Calu3 (cell line): ENCODE measurements around the gene DECR2. TPM values are rescaled to one million over a fixed set of nuclear protein-coding genes. Genes with fewer than 3 reads are reported as not detected.
"Not testable (repeated sequence)": the region's sequence is repeated elsewhere in the genome, so short reads cannot be mapped to it uniquely, and the experiment has no call there.

Source experiments
- BruUV-seq: library from RNA; stranded (reverse); fragments of 400-500 nt; replicated peaks from 2 replicates; lab custom pipeline; 2021; lab: Mats Ljungman, UMichigan
- CTCF ChIA-PET: fragments of 300-600 bp; sonication (Branson Sonifier 250); formaldehyde crosslinking; loops from one replicate; lab custom pipeline; 2022; ENCODE audit warnings: antibody characterized with exemption; lab: Charles Lee
- DNase-seq: peaks from one replicate; pipeline ENCODE4 v3.0.0; 2022
- H3K27ac Mint-ChIP-seq: one replicate; pipeline ENCODE4 v1.8.0; 2022; ENCODE audit warnings: mixed read lengths; ENCODE audit not compliant: unreplicated experiment
- H3K27me3 Mint-ChIP-seq: one replicate; pipeline ENCODE4 v1.8.0; 2022; ENCODE audit warnings: mixed read lengths; ENCODE audit not compliant: unreplicated experiment
- H3K36me3 Mint-ChIP-seq: one replicate; pipeline ENCODE4 v1.8.0; 2022; ENCODE audit warnings: mild to moderate bottlenecking, moderate library complexity, mixed read lengths; ENCODE audit not compliant: insufficient read depth, unreplicated experiment
- H3K4me1 Mint-ChIP-seq: one replicate; pipeline ENCODE4 v1.8.0; 2022; ENCODE audit warnings: mild to moderate bottlenecking, low read depth, mixed read lengths; ENCODE audit not compliant: unreplicated experiment
- H3K4me3 Mint-ChIP-seq: one replicate; pipeline ENCODE4 v1.8.0; 2022; ENCODE audit warnings: mild to moderate bottlenecking, low read depth, moderate library complexity, mixed read lengths; ENCODE audit not compliant: unreplicated experiment
- H3K9me3 Mint-ChIP-seq: one replicate; pipeline ENCODE4 v1.8.0; 2022; ENCODE audit warnings: low read depth, mixed read lengths; ENCODE audit not compliant: unreplicated experiment
- CTCF ChIP-seq: fragments of 200-600 bp; IDR thresholded peaks from one replicate; pipeline ENCODE4 v1.8.0; 2022; ENCODE audit warnings: antibody characterized with exemption; ENCODE audit not compliant: unreplicated experiment
- intact Hi-C: fragments of 100-400 bp; cut with micrococcal nuclease; formaldehyde crosslinking; loops from one replicate; pipeline ENCODE4 v1.10.0; 2022; ENCODE audit not compliant: unreplicated experiment
- total RNA-seq: library from RNA; stranded (reverse); gene quantifications from 2 replicates; pipeline ENCODE4 v1.2.3, GENCODE V29; 2022

The DECR2 gene
- total RNA-seq, 1 experiment from 2014 or later = 41.2 TPM

- no peak for TF ChIP-seq CTCF
- Mint-ChIP-seq H3K27ac (no peak overlapping the region), H3K4me1 (no peaks in the 10 kb centered on the region), H3K36me3 (peaks cover 19% of the 10 kb centered on the region), H3K9me3 (no peaks in the 10 kb centered on the region), H3K4me3 (no peak overlapping the region), H3K27me3 (no peaks in the 10 kb centered on the region)
- TSS peak; percentile 35 for BruUV-seq
- DNase-seq = no peak
- CTCF ChIA-PET = no interaction called here
- intact Hi-C loops = no loop called here
Observed at GRCh38 chr16:411576-412265, 10.0 kb downstream of the DECR2 start.

GRCh38 chr16:414395-415169 lies 12.9 kb downstream of the DECR2 start:
- Mint-ChIP-seq H3K36me3 (peaks cover 13% of the 10 kb centered on the region), H3K4me1 (no peaks in the 10 kb centered on the region), H3K27me3 (no peaks in the 10 kb centered on the region), H3K4me3 (no peak overlapping the region), H3K9me3 (no peaks in the 10 kb centered on the region), H3K27ac (no peak overlapping the region)
- intact Hi-C loops = no loop called here
- no peak for TF ChIP-seq CTCF
- DNase-seq = no peak
- CTCF ChIA-PET = interaction anchor here (0.5 to 0.8 kb wide), 3 partner anchors 9 to 178 kb away, joined by 3 to 5 read pairs (median 4); no protein-coding TSS in a partner anchor
- BruUV-seq = no TSS peak

GRCh38 chr16:415170-415498 lies 13.4 kb downstream of the DECR2 start:
- H3K4me3 Mint-ChIP-seq, BruUV-seq, intact Hi-C loops, DNase-seq, H3K27me3 Mint-ChIP-seq, H3K27ac Mint-ChIP-seq, H3K9me3 Mint-ChIP-seq, H3K4me1 Mint-ChIP-seq: not testable (repeated sequence)
- CTCF ChIA-PET = interaction anchor here (0.5 kb wide), 1 partner anchor 29 kb away, joined by 5 read pairs; no protein-coding TSS in a partner anchor
- H3K36me3 Mint-ChIP-seq = peaks cover 10% of the 10 kb centered on the region

GRCh38 chr16:422179-422578 lies 20.5 kb downstream of the DECR2 start:
- H3K9me3 Mint-ChIP-seq, H3K4me3 Mint-ChIP-seq, H3K27ac Mint-ChIP-seq, BruUV-seq, intact Hi-C loops, CTCF ChIA-PET, DNase-seq: not testable (repeated sequence)
- peaks cover 18% of the 10 kb centered on the region for H3K36me3 Mint-ChIP-seq
- peaks cover 16% of the 10 kb centered on the region for H3K27me3 Mint-ChIP-seq
- H3K4me1 Mint-ChIP-seq = peaks cover 14% of the 10 kb centered on the region

GRCh38 chr16:424033-424622 lies 22.4 kb downstream of the DECR2 start:
- BruUV-seq = no TSS peak
- H3K9me3 Mint-ChIP-seq = no peaks in the 10 kb centered on the region
- peaks cover 14% of the 10 kb centered on the region for H3K4me1 Mint-ChIP-seq
- no peak for TF ChIP-seq CTCF
- CTCF ChIA-PET = interaction anchor here (1.7 kb wide), 1 partner anchor 71 kb away, joined by 6 read pairs; no protein-coding TSS in a partner anchor
- peaks cover 21% of the 10 kb centered on the region for H3K27me3 Mint-ChIP-seq
- H3K36me3 Mint-ChIP-seq = peaks cover 20% of the 10 kb centered on the region
- no peak for DNase-seq
- H3K27ac Mint-ChIP-seq = no peak overlapping the region
- intact Hi-C loops = no loop called here
- H3K4me3 Mint-ChIP-seq = peak overlapping the region; percentile 83
